Endodermal cell (in vitro differentiated cells): Measurements from ENCODE around the gene ATP5ME. TPM values are rescaled to one million over a fixed set of nuclear protein-coding genes. Genes with fewer than 3 reads are reported as not detected.
"Not testable (repeated sequence)": the region's sequence is repeated elsewhere in the genome, so short reads cannot be mapped to it uniquely, and the experiment has no call there.

Experiments used
- DNase-seq: peaks from one replicate; pipeline ENCODE4 v3.0.0-alpha.2; 2017
- H3K27ac ChIP-seq: 2 replicates; pipeline ENCODE4 v1.5.1; 2013; ENCODE audit warnings: mild to moderate bottlenecking, low read depth, low read length, moderate library complexity
- H3K27me3 ChIP-seq: 2 replicates; pipeline ENCODE4 v1.6.1; 2013; ENCODE audit warnings: mild to moderate bottlenecking, low read length, moderate library complexity; ENCODE audit not compliant: insufficient read depth, control insufficient read depth, poor library complexity, severe bottlenecking
- H3K36me3 ChIP-seq: 2 replicates; pipeline ENCODE4 v1.7.0; 2013; ENCODE audit warnings: mild to moderate bottlenecking, low read length, moderate library complexity; ENCODE audit not compliant: control insufficient read depth, insufficient read depth
- H3K4me1 ChIP-seq: one replicate; pipeline ENCODE4 v1.7.0; 2013; ENCODE audit warnings: low read length; ENCODE audit not compliant: control insufficient read depth, insufficient read depth
- H3K4me3 ChIP-seq: 2 replicates; pipeline ENCODE4 v1.5.1; 2013; ENCODE audit warnings: mild to moderate bottlenecking, low read length, moderate library complexity
- H3K9ac ChIP-seq: 2 replicates; pipeline ENCODE4 v1.6.1; 2013; ENCODE audit warnings: mild to moderate bottlenecking, low read length, moderate library complexity; ENCODE audit not compliant: poor library complexity, severe bottlenecking; ENCODE audit errors: extremely low read depth
- H3K9me3 ChIP-seq: 2 replicates; pipeline ENCODE4 v1.6.1; 2013; ENCODE audit warnings: mild to moderate bottlenecking, low read length, moderate library complexity; ENCODE audit not compliant: control insufficient read depth
- H3K27ac Mint-ChIP-seq: 2 replicates; pipeline ENCODE4 v1.8.0; 2020; ENCODE audit warnings: mixed read lengths
- H3K27me3 Mint-ChIP-seq: 2 replicates; pipeline ENCODE4 v1.8.0; 2021; ENCODE audit warnings: mild to moderate bottlenecking, mixed read lengths; ENCODE audit not compliant: insufficient read depth
- H3K36me3 Mint-ChIP-seq: 2 replicates; pipeline ENCODE4 v1.8.0; 2020; ENCODE audit warnings: low read depth, mixed read lengths
- H3K4me1 Mint-ChIP-seq: 2 replicates; pipeline ENCODE4 v1.8.0; 2020; ENCODE audit warnings: mixed read lengths
- H3K4me3 Mint-ChIP-seq: 2 replicates; pipeline ENCODE4 v1.8.0; 2020; ENCODE audit warnings: mild to moderate bottlenecking, moderate library complexity, mixed read lengths
- H3K9me3 Mint-ChIP-seq: 2 replicates; pipeline ENCODE4 v1.8.0; 2020; ENCODE audit warnings: mild to moderate bottlenecking, mixed read lengths
- CTCF ChIP-seq: fragments of 200-600 bp; sonication (generic); conservative IDR thresholded peaks from 2 replicates; pipeline ENCODE4 v1.5.0; 2021; ENCODE audit warnings: antibody characterized with exemption, mild to moderate bottlenecking
- WGBS, 2 experiments: methylation state at CpG; one replicate each; pipeline versions ENCODE4 v1.1.5 to v1.1.7; 2013; ENCODE audit warnings: missing lambda C conversion rate in 2 of 2, mixed read lengths in 1 of 2; ENCODE audit not compliant: insufficient coverage in 1 of 2, insufficient read length in 1 of 2; 5-methylcytosine and 5-hydroxymethylcytosine counted together
- total RNA-seq, 2 donors: library from RNA; stranded (reverse); fragmentation: NEBNext Ultra II Directional in 1 of 2; extraction: Animal tissue kit (Norgen Biotek cat#: 25700) in 1 of 2; gene quantifications; 2 replicates in 1 of 2; 3 replicates in 1 of 2; pipeline ENCODE4 v1.2.1, GENCODE V29; 2021

ATP5ME gene
- total RNA-seq, 2 donors from 2014 or later: 407 to 456 TPM

GRCh38 chr4:706834-707598 is 32.9 kb upstream of the ATP5ME start:
- no peak overlapping the region for H3K27ac ChIP-seq
- Mint-ChIP-seq H3K36me3 (peaks cover 27% of the 10 kb centered on the region), H3K27ac (no peak overlapping the region), H3K9me3 (peaks cover 10% of the 10 kb centered on the region), H3K27me3 (peaks cover 15% of the 10 kb centered on the region), H3K4me3 (peak overlapping the region; percentile 49), H3K4me1 (no peaks in the 10 kb centered on the region)
- H3K9me3 ChIP-seq: no peaks in the 10 kb centered on the region
- 72 to 81% methylated on average over 13 to 21 of the region's 21 CpGs for WGBS, 2 experiments
- TF ChIP-seq CTCF: no peak
- peaks cover 31% of the 10 kb centered on the region for H3K36me3 ChIP-seq
- peak overlapping the region; percentile 96 for H3K9ac ChIP-seq
- H3K4me1 ChIP-seq: no peaks in the 10 kb centered on the region
- H3K27me3 ChIP-seq: peaks cover 6% of the 10 kb centered on the region
- H3K4me3 ChIP-seq: peak overlapping the region; percentile 89
- DNase-seq: no peak

- not testable (repeated sequence) for H3K9me3 Mint-ChIP-seq, H3K4me1 ChIP-seq
- WGBS, 2 experiments: 1 to 6% methylated on average over 14 to 21 of the region's 21 CpGs
Measured at GRCh38 chr4:706083-706633, 32.1 kb upstream of the ATP5ME start.

GRCh38 chr4:705278-706082 is 31.4 kb upstream of the ATP5ME start, which contains the start of gene PCGF3:
PCGF3 (plus strand) TSS chr4:705832; CDS start chr4:733681, 27,849 bp downstream.
- Histone ChIP-seq H3K27ac (peak within 1 kb of the TSS; percentile 97), H3K27me3 (peaks cover 6% of the 10 kb centered on the region), H3K9ac (peak within 1 kb of the TSS; percentile 96), H3K9me3 (no peaks in the 10 kb centered on the region), H3K36me3 (peaks cover 25% of the 10 kb centered on the region), H3K4me1 (no peaks in the 10 kb centered on the region), H3K4me3 (peak within 1 kb of the TSS; percentile 89)
- DNase-seq: peak; percentile 99
- Mint-ChIP-seq H3K27ac (peak within 1 kb of the TSS; percentile 21), H3K4me3 (peak within 1 kb of the TSS; percentile 53), H3K27me3 (peaks cover 19% of the 10 kb centered on the region), H3K4me1 (no peaks in the 10 kb centered on the region), H3K36me3 (peaks cover 19% of the 10 kb centered on the region), H3K9me3 (peaks cover 10% of the 10 kb centered on the region)
- no peak for TF ChIP-seq CTCF
- 0 to 3% methylated on average over 23 to 82 of the region's 82 CpGs for WGBS, 2 experiments

More at GRCh38 chr4:706083-706633, 32.1 kb upstream of the ATP5ME start:
- Histone ChIP-seq H3K4me3 (peak overlapping the region; percentile 89), H3K36me3 (peaks cover 29% of the 10 kb centered on the region), H3K27ac (peak overlapping the region; percentile 97), H3K9ac (peak overlapping the region; percentile 96)
- H3K4me3 Mint-ChIP-seq: peak overlapping the region; percentile 53
- not testable (repeated sequence) for H3K4me1 Mint-ChIP-seq, DNase-seq, H3K27me3 ChIP-seq, H3K27ac Mint-ChIP-seq, H3K9me3 ChIP-seq
- peaks cover 26% of the 10 kb centered on the region for H3K36me3 Mint-ChIP-seq
- H3K27me3 Mint-ChIP-seq: peaks cover 16% of the 10 kb centered on the region
